ENCODE results near the gene FUBP3.

The FUBP3 gene, protein sequence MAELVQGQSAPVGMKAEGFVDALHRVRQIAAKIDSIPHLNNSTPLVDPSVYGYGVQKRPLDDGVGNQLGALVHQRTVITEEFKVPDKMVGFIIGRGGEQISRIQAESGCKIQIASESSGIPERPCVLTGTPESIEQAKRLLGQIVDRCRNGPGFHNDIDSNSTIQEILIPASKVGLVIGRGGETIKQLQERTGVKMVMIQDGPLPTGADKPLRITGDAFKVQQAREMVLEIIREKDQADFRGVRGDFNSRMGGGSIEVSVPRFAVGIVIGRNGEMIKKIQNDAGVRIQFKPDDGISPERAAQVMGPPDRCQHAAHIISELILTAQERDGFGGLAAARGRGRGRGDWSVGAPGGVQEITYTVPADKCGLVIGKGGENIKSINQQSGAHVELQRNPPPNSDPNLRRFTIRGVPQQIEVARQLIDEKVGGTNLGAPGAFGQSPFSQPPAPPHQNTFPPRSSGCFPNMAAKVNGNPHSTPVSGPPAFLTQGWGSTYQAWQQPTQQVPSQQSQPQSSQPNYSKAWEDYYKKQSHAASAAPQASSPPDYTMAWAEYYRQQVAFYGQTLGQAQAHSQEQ

DNA sequence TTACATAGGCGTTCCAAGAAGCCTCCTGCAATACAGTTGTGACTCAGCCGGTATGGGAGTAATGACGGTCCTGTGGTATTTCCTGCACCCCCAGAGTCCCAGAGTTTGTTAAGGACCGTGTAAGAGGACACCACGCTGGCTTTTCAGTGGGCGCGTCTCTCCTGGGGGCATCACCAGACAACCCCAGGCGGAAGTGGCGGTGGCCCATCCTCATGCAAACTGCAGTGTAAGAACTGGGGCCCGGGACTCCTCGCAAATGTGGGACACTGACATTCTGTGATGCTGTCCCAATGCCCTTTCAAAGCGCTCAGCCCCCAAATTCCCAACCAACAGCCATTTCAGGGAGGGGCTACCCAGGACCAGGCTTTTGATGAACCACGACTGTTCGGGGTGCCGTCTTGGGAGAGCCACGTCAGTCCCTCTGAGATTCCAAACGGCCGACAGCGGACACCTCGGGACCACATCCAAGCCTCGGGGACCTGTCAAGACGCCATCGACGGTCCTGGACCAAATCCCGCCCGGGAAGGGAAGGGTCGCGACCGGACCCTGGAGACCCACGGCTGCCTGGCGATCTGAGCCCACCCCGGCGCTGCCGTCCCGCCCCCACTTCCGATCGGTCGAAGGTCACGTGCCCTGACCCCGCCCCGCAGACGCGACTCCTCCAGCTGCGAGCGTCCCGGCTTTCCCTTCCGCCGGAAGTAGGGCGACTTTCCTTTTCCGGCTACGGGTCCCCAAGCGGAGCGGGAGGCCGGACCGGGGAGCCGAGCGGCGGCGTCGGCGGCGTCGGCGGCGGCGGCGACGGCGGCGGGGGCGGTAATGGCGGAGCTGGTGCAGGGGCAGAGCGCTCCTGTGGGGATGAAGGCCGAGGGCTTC, at the start of gene FUBP3:
FUBP3 (plus strand) TSS at position 713 of the 873 bp plus-strand sequence; CDS start at position 817, 104 bp downstream.
- peak; percentile 92 for DNase-seq

DNA sequence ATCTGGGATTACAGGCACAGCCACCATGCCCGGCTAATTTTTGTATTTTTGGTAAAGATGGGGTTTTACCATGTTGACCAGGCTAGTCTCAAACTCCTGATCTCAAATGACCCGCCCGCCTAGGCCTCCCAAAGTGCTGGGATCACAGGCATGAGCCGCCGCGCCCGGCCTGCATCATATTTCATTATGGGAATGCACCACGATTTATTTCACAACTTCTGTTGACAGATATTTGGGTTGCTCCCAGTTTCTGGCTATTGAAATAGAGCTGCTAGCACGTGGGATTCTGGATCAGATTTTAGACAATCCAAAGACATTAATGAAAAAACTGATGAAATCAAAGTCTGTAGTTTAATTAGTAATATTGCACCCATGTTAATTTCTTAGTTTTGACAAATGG, 48.4 kb upstream of the FUBP3 start:
- DNase-seq, result no peak

DNA sequence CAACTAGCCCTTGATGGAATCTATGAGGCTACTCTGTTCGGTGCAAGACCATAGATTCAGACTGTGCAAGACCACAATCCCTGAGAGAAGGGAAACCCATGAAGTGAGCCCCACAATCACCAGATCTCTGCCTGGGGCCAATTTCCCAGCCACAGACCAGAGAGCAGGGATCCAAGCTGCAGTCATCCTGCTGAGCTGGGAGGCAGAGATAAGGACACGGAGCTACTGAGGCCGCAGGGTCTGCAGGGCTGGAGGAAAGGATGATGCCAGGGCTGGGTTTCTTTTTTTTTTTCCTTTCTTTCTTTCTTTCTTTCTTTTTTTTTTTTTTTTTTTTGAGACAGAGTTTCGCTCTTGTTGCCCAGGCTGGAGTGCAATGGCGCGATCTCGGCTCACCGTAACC, 47.7 kb upstream of the FUBP3 start:
- DNase-seq, result no peak

DNA sequence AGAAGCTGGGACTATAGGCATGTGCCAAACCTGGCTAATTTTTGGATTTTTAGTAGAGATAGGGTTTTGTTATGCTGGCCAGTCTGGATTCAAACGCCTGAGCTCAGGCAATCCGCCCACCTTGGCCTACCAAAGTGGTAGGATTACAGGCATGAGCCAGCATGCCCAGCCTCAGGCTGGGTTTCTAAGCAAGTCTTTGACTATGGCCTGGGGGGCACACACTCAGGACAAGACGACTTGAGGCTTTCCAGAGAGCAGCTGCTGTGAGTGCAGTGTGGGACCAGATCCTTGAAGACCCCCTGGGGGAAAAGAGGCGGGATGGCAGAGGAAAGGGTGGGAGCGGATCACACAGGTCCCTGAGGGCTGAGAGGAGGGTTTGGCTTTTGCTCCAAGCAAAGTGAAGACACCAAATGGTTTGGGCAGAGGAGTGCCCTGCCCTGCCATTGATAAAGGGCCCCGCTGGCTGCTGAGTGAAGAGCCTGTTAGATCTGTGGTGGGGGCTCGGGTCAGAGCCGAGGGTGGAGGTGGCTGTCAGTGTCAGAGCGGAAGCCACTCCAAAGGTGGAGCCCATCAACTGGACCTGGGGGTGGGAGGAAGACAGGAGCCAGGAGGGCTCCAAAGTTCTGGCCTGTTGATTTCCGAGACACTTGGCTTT, 46.8 kb upstream of the FUBP3 start:
- DNase-seq, result no peak

DNA sequence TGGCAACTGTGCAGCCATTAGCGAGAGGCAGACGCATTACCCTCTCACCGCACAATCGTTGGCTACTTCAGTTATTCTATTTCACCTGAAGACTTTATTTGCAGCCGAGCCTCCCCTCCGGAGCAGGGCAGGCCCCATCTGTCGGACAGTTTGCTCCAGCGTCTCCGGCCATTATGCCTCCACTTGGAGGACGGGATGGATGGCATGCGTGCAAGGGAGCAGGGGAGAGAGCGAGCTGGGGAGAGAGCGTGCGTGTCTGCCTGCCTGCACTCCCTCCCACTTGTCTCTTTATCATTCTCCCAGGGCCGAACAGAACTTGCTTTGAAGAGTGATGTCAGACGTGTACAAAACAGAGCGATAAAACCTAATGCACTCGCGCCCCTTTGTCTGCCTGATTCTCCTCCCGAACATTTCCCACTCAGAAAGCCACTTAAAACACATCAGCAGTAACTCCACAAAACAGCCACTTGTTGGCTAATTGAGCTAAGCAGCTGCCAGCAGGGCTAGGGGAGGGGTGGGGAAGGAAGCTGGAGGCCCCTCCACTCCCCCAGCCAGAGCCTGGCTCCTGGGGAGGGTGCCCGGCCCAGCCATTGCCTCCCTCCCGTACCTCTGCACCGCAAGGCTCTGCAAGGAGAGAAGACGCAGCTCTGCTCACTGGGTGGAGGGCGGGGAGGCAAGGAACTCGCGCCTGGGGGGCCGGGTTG, 43.4 kb upstream of the FUBP3 start:
- no peak for DNase-seq

DNA sequence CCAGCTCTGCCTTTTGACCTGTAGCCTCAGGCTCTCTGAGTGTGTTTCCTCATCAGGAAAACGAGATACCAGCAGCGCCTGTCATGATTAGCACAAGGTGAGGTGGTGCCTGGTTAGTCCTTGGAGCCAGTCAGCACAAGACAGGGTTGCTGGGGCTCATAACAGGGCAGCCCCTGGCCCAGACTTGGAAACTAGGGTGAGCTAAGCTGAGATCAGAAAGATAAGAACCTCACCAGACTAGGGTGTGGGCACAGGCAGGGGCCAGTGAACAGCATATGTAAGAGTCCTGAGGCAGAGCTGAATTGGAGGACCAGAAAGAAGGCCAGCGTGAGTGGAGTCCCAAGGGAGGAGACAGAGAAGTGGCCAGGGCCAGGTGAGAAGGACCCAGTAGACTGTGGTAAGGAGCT, 42.7 kb upstream of the FUBP3 start:
- DNase-seq, result no peak

DNA sequence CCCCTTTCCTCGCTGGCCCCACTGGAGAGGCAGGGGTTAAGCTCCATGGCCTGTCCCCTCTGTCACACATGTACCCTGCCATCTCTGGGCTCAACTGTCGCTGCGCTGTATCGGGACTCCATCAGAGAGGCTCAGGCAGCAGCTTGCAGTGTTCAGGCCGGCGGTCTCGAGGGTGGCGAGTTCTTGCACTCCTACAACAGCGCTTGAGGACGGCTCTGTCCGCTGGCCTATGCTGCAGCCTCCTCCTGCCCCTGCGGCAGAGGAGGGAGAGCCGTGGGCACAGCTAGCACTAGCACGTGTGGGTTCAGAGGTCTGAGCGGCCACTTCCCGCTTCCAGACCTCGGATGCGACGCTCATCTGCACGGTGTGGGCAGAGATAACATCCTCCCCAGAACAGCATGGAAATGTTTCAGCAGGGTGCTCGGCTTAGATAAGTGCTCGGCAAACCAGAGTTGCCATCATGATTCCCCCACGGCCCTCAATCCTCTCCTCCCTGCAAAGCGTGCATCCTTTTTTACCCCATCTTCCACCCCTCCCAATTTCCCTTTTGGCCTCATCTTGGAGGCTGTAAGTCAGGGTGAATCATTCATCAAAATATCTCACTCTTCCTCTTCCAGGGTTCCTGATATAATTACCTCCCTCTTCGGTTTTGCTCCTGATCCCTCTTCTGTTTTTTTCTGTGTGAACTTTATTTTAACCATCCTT, 41.9 kb upstream of the FUBP3 start:
- no peak for DNase-seq

DNA sequence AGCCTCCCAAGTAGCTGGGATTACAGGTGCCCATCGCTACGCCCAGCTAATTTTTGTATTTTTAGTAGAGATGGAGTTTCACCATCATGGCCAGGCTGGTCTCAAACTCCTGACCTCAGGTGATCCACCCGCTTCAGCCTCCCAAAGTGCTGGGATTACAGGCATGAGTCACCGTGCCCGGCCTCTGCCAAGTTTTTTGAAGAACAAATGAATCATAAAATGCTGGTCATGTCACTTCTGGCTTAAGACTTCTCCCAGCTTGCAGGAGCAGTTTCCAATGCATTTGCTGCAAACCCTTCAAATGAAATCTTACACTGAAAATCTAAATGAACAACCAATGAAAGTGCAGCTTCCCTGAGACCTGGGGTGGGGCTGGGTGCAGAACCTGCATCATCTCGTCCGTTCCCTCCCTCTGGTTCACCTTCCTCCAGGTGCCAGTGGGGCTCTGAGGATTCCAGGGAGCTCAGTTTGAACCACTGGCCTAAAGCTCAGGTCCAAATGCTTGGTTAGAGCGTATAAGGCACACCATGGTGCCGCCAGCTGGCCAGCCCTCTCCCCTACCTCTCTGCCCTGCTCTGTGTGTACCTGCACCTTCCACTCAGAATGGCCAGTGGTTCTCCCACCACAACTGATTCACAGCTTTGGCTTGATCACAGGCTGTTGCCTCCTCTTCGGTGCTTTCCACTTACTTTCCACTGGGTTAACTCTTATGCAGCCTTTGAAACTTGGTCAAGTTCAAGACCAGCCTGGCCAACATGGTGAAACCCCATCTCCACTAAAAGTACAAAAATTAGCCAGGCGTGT, 39.8 kb upstream of the FUBP3 start:
- no peak for DNase-seq

DNA sequence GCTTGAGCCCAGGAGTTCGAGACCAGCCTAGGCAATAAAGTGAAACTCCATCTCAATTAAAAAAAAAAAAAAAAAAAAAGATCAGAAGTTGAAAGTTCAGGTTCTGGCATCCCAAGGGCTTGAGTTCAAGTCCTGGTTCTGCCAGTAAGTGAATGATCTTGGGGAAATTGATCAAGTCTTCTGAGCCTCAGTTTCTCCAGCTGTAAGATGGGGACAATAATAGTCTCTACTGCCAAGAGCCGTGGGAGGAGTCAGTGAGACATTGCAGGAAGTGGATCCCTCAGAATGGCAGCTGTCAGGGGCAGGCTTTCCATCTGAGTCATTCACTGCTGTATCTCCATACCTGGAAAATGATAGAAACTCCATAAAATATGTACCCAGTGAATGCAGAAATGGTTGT, 37.8 kb upstream of the FUBP3 start:
- no peak for DNase-seq

DNA sequence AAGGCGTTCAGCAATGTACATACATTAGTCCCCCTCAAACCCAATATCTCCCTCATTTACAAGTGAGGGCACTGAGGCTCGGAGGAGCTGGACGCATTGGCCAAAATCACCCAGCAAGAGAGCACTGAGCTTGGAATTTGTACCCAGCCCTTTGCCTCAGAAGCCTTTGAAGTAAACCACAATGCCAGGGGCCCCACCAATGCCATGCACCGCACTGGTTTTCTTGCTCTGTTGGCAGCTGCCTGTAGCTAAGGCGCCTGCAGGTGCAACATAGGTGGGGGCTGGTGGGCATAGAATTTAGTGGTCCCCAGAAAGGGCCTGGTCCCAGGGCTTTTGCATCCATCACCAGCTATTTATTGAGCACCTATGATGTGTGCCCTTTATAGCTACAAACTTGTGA, 37.3 kb upstream of the FUBP3 start:
- DNase-seq, result no peak

DNA sequence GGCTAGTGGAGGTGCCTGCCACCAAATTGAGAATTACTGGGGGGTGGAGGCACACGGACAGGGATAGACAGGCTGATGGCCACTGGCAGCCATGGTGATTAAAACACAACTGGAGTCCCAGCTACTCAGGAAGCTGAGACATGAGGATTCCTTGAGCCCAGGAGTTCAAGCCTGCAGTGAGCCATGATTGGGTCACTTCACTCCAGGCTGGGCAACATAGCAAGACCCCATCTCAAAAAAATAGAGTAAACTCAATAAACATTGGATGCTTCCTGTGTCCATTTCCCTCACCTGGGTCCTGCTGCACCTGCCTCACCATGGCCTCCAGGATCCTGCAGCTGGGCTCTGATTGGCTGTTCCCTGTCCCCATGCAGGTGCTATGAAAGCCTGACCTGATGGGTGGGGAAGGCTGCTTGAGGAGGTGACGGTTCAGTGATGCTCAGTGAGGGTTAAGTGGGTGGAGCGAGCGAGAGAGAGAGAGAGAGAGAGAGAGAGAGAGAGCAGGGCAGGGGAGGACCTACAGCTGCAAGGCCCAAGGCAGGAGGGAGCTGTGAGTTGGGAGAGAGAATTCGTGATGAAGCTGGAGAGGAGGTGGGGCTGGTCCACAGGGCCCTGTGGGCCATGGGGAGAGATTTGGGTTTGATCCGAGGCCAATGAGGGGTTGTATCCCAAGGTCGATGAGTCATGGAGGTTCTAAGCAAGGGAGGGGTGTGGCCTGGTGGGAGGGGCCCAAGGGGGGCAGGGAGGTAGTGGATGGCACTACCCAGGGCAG, 36.7 kb upstream of the FUBP3 start:
- no peak for DNase-seq

DNA sequence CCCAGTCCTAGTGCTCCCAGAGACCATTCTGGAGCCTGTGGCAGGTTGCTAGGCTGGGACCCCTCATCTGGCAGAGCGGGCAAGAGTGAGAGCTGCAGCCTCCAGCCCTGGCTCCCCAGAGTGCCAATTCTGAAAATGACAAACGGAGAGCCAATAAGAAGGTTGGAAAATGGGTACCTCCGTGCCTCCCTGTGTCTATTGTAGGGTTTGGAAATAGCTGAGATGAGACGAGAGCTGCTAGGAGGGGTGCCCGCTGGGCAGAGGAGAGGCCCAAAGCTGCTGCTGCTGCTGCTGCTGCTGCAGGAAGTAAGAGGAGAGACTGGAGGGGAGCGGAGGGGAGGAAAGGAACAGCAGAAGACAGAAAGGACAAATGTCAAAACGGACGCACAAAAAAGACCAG, 36.0 kb upstream of the FUBP3 start:
- DNase-seq, result no peak

DNA sequence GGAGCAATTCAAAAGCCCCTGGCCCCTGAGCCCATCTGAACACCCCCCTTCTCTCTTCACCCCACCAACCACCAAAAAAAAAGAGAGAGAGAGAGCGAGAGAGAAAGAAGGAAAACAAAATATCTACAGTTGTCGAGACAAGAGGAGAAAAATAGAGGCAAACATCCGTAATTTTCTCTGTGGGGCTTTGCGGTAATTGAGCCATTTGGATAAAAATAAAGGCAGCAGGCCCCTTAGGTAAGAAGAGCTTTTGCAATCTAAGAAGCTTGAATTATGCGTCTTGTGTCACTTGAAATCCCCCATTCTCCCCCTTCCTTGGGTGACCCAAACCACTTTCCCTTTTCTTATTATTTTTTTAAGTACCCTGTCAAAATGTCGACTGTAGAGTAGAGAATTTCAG, 35.5 kb upstream of the FUBP3 start:
- DNase-seq, result no peak

DNA sequence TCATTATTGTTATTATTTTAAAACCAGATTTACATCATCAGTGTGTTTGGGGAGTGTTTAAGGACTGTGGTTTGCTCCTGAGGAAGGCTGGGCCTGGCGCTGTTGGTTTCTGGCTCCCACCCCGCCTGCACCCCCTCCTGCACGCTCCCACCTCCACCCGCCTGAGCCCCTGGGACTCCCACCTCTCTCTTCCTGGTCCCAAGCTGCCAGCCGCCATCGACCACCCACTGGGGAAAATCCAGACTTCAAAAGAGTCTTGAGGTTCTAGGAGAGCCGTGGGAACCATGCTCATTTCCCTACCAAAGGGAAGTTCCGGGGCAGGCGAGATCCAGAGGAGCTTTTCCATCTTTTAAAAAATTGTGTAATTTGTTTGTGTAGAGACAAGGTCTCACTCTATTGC, 35.0 kb upstream of the FUBP3 start:
- no peak for DNase-seq

DNA sequence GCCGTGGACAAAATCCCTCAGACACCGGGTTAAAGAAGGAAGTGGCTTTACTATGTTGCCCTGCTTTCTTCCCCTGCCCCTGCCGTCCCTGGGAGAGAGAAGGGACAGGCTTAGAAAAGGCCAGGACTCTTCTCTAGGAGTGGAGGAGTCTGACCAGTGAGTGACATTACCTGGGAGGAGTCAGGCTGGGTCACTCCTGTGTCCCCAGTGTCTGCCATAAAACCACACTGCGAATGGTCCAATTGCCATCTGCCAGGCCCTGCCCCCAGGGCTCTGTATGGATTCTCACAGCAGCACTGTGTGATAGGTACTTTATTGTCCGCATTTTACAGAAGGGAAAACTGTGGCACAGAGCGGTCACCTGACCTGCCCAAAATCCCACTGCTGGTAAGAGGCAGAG, 31.3 kb upstream of the FUBP3 start:
- no peak for DNase-seq

DNA sequence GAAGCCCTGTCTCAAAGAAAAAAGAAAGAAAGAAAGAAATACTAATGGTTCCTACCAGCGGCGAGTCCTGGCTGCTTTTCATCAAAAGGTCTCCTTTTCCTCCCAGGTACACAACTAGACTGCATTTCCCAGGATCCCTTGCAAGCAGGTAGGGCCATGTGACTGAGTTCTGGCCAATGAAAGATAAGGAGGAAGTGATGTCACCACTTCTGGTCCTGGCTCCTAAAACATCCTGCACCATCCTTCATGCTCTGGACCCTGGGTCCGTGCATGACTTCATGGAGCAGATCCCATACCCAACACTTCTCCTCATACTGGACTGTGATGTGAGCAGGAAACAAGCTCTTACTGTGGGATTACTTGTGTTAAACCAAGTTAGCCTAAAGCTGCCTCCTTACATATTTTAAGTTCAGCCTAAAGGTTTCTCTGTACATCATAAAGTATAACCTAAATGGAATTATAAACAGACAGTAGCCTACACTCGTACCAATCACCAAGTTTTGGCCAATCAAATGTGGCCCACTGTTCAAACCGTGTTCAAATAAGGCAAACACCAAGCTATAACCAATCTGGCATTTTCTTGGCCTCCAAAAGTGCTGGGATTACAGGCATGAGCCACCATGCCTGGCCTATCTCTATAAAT, 30.2 kb upstream of the FUBP3 start:
- DNase-seq, result no peak

DNA sequence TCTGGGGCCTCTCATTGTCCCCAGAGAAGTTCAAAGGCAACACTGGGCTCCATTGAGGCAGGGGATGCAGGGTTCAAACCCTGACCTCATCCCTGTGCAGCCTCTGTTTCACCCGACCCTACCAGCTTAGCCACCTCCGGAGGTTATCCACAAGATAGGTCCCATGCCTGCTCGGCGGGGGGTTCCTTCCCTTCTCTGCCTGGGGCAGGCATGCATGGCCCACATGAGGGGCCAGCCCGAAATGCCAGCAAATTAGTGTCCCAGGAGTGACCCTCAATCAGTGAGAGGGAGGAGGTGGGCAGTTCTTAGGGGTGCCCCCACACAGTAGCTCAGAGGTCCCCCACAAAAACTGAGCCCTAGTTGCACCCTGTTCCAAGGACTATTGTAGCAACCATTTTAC, 24.8 kb upstream of the FUBP3 start:
- DNase-seq, result no peak

DNA sequence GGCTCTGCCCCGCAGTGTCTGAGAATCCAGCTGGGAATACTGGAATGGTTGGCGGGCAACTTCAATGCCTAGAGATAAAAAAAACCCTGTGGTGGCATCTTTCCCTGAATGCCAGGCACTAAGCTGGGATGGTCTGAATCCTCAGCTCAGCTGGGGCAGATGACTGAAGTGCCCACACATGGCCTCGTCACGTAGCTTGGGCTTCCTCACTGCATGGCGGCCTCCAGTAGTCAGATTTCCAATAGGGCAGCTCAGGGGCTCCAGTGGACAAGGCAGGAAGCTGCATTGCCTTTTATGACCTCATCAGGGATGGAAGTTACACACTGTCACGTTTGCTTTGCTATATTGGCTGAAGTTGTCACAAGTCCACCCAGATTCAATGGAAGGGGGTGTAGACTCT, 24.3 kb upstream of the FUBP3 start:
- DNase-seq, result no peak

DNA sequence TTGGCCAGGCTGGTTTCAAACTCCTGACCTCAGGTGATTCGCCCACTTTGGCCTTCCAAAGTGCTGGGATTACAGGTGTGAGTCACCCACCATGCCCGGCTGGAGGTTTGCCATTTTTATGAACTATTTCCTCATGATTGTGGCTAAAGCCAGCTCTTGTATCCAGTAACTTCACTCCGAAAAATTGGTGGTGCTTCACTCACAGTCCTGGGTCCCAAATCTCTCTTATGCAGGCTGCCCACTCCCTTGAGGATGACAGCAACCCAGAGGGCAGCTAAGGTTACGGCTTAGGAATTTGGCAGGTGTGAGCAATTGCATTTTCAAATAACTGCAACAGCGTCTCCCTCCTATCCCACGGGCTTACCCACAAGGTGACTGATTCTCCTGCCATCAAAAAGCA, 23.4 kb upstream of the FUBP3 start:
- DNase-seq, result no peak

All from stimulated activated CD4-positive, alpha-beta T cell treated with anti-CD3 and anti-CD28 coated beads, Interleukin-12 subunit alpha, Interleukin-12 subunit beta, amount 100 ng/mL, for 4 hours (primary cell).